CD4-positive, alpha-beta T cell treated with Interferon gamma for 1 hour (primary cell): ENCODE results near the gene ZNF628.
"Not testable (repeated sequence)": the region's sequence is repeated elsewhere in the genome, so short reads cannot be mapped to it uniquely, and the experiment has no call there.

Source experiments
- DNase-seq: peaks from one replicate; pipeline ENCODE4 v3.0.0-alpha.2; 2020

Gene ZNF628

GRCh38 chr19:55486043-55486970 lies 9.9 kb downstream of the ZNF628 start:
- no peak for DNase-seq

- no peak for DNase-seq
These were observed 10.8 kb downstream of the ZNF628 start for GRCh38 chr19:55486971-55487923.

- no peak for DNase-seq
These were observed 11.7 kb downstream of the ZNF628 start, which contains the start of gene SSC5D for GRCh38 chr19:55487924-55488687. Gene SSC5D (plus strand): TSS chr19:55488436. CDS start chr19:55488590, 154 bp downstream.

- no peak for DNase-seq
These were observed 12.7 kb downstream of the ZNF628 start for GRCh38 chr19:55488986-55489710.

GRCh38 chr19:55489711-55490477 lies 13.5 kb downstream of the ZNF628 start:
- DNase-seq = no peak

- DNase-seq = no peak
These were observed 14.3 kb downstream of the ZNF628 start for GRCh38 chr19:55490478-55491432.

GRCh38 chr19:55491546-55492360 lies 15.3 kb downstream of the ZNF628 start:
- DNase-seq = no peak

- no peak for DNase-seq
These were observed 16.0 kb downstream of the ZNF628 start for GRCh38 chr19:55492362-55492944.

- no peak for DNase-seq
These were observed 16.7 kb downstream of the ZNF628 start for GRCh38 chr19:55493052-55493644.

- DNase-seq = no peak
These were observed 17.3 kb downstream of the ZNF628 start for GRCh38 chr19:55493645-55494171.

- DNase-seq = no peak
These were observed 17.9 kb downstream of the ZNF628 start for GRCh38 chr19:55494172-55494761.

- no peak for DNase-seq
These were observed 19.4 kb downstream of the ZNF628 start for GRCh38 chr19:55495646-55496349.

- DNase-seq = not testable (repeated sequence)
These were observed 20.4 kb downstream of the ZNF628 start for GRCh38 chr19:55496820-55497219.

- DNase-seq = no peak
These were observed 21.3 kb downstream of the ZNF628 start for GRCh38 chr19:55497763-55498162.

GRCh38 chr19:55498246-55498840 lies 21.9 kb downstream of the ZNF628 start:
- no peak for DNase-seq

GRCh38 chr19:55500368-55500952 lies 24.0 kb downstream of the ZNF628 start:
- DNase-seq = no peak
